Inferior parietal cortex (tissue), 1 donor: ENCODE results near the gene GLIS1.
"Not testable (repeated sequence)": the region's sequence is repeated elsewhere in the genome, so short reads cannot be mapped to it uniquely, and the experiment has no call there.

Experiments
- DNase-seq: peaks from one replicate; pipeline ENCODE4 v3.0.0-alpha.2; 2016; ENCODE audit errors: extremely low spot score

The GLIS1 gene

GRCh38 chr1:53739109-53739681 is at the start of gene GLIS1:
Gene GLIS1 (minus strand): TSS chr1:53739164. CDS start chr1:53738064, 1,100 bp downstream.
- peak; percentile 71 for DNase-seq

DNA sequence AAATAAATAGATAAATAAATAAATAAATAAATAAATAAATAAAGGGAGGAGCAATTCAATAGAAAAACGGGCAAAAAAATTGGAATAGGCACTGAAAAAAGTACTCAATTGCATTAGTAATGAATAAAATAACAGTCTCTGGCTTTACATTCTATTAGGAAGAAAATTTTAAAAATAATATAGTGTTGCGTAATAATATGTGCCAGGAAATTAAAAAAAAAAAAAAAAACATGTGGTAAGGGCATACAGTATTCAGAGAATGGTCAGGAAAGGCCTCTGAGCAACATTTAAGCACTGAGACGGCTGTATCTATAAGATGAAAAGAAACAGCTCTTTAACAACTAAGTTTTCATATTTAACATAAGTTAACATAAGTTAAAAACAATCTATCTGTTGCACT is 48.7 kb upstream of the GLIS1 start:
- no peak for DNase-seq

DNA sequence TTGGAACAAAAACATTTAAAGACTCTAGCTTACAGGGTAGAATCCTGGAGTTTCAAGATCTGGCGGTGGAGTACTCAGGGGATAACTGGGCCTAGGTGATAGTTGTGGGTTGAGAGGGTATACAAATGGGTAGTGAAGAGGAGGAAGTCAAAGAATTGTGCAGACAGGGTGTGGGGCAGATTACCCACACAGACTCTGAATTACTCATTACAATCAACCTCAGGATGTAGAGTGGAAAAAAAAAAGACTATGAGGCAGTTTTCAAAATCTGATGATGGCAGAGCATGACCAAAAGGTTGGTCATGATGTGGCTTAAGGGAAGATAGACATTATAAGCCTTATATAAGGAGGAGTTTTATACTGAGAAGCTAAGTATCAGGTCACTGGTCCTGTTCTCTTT is 44.1 kb upstream of the GLIS1 start:
- no peak for DNase-seq

GRCh38 chr1:53781654-53782053 is 42.7 kb upstream of the GLIS1 start:
- DNase-seq = no peak

DNA sequence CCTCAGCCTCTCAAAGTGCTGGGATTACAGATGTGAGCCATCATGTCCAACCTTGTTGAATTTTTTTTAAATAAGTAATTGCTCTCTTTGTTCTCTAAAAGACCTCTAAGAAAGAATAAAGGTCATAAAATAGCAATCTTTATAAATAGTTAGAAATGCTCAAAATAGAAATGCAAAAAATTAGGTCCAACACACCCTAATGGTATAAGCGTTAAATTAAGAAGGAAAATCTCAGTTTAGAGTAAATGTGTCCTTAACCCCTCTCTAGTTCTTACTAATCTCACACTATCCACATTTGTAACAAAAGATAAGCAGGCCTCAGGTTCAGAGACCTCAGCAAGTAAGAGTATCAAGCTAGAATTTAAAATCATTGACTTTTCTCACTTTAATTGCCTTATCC is 38.3 kb upstream of the GLIS1 start:
- no peak for DNase-seq

- DNase-seq = no peak
Observed at GRCh38 chr1:53771648-53772047, 32.7 kb upstream of the GLIS1 start.

- no peak for DNase-seq
Observed at GRCh38 chr1:53769780-53770179, 30.8 kb upstream of the GLIS1 start.

DNA sequence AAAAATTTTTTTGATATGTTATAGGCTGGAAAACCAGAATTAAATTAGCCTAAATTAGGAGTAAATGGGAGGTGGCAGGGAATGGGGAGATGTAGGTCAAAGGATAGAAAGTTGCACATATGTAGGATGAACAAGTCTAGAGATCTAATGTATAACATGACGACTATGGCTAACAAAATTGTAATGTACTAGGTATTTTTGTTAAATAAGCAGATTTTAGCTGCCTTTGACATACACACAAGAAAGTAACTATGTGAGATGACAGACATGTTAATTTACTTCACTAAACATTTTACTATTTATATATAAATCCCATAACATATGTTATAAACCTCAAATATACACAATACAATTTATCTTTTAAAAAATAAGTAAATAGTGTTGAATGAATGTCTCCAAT is 30.2 kb upstream of the GLIS1 start:
- DNase-seq = no peak

- no peak for DNase-seq
Observed at GRCh38 chr1:53766831-53767405, 28.0 kb upstream of the GLIS1 start.

DNA sequence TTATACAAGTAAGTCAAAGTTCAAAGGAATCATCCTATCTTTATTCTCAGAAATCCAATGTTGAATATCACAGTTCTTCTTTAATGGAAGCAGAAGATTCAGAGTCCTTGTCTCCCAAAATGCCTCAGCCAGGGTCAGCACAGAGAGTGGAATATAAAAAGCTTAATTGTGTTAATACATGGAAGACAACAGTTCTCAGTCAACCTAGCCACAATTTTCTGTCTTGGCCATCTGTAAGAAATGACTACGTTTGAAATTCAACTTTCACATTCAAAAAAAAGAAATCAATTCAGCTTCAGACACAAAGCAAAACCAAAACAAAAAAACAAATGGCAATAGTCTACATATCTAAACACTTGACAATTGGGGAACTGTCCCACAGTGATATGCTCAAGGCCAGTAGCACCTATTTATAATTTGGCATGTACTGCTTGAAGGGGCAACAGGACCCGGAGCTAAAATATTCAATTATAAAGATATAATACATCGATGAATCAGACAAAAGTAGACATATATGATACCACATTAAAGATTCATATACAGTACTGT is 27.3 kb upstream of the GLIS1 start:
- no peak for DNase-seq

DNA sequence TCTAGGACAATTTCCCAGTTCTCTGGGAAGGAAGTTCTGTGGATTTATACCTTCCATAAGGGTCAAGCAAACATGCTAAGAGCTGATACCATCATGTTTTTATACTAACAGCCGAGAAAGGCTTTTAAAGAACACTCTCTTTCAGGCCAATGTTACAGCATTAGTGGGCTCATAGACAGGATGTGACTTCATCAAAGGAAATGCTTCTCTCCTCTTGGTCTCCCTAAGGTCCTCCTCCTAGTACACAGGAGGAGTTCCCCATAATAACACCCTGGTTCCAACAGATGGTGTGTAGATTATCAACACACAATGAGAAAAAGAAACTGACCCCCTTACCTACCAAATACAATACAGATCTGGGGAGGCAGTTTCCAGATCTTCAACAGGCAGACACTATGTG is 26.7 kb upstream of the GLIS1 start:
- no peak for DNase-seq

GRCh38 chr1:53763911-53764310 is 24.9 kb upstream of the GLIS1 start:
- no peak for DNase-seq

GRCh38 chr1:53763461-53763860 is 24.5 kb upstream of the GLIS1 start:
- no peak for DNase-seq

DNA sequence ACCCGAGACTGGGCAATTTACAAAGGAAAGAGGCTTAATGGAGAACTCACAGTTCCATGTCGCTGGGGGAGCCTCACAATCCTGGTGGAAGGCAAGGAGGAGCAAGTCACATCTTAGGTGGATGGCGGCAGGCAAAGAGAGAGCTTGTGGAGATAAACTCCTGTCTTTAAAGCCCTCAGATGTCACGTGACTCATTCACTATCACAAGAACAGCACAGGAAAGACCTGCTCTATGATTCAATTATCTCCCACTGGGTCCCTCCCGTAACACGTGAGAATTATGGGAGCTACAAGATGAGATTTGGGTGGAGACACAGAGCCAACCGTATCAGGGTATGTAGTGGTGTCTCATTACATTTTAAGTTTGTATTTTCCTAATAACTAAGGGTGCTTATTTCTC is 21.5 kb upstream of the GLIS1 start:
- DNase-seq = not testable (repeated sequence)

DNA sequence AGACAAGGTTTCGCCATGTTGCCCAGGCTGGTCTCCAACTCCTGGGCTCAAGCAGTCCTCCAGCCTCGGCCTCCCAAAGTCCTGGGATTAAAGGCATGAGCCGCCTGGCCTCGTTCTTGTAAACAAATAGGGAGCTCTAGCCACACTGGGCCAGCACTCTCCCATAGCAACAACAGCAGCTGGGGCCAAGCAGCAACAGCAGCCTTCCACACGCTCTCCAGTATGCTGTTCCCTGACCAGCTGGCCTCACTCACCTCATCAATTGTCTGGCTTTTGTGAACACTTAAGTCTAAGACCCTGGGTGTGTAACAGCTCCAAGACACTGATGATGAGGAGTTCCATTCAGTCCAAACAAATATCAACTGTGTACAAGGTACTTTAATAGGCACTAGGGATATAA is 16.9 kb upstream of the GLIS1 start:
- DNase-seq = no peak

- peak; percentile 71 for DNase-seq
Observed at GRCh38 chr1:53754484-53755312, 15.7 kb upstream of the GLIS1 start.

DNA sequence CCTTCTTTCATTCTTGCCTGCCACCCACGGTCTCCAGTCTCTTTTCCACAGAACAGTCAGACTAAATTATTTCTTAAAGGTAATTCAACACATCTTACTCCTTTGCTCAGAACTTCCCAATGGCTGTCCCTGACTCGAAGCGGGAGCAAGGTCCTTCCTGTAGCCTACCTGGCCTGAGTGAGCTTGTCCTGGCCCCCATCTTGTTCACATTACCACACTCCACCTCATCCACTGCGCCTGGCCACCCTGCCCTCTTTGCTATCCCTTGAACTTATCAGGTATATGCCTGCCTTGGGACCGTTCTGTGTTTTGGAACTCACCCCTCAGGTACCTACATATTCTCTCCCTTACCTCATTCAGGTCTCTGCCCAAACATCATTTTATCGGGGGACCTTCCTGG is 13.3 kb upstream of the GLIS1 start:
- no peak for DNase-seq

DNA sequence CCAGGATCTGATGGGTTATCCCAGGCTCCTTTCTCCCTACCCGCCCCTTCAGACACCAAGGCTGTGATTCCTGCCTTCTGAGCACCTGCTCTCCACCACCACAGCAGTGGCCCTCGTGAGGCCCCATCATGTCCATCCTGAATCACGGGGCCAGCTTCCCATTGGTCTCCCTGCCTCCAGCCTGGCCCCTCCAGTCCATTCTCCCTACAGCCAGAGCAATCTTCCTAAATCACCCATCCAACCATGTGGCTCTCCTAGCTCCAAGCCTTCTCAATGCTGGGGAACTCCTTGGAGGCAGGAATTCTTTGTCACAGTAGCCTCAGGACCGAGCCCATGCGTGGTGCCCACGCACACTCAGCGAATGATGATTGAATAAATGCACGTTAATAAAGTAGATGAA is 8.9 kb upstream of the GLIS1 start:
- no peak for DNase-seq

GRCh38 chr1:53740621-53741105 is 1.7 kb upstream of the GLIS1 start:
- no peak for DNase-seq

- no peak for DNase-seq
Observed at GRCh38 chr1:53738205-53739108, 507 bp downstream of the GLIS1 start.

- no peak for DNase-seq
Observed at GRCh38 chr1:53737648-53738204, 1.2 kb downstream of the GLIS1 start.
